ENCODE measurements around the gene DDX60.

- TF ChIP-seq POLR2A (IDR thresholded peaks at IDR 0.05), result no peak
- no peak for TF ChIP-seq CTCF (IDR thresholded peaks at IDR 0.05)
Measured at GRCh38 chr4:168174308-168174707, 144.2 kb downstream of the DDX60 start.
